HG03558 (cell line): ENCODE measurements around the gene OSTC.

Experiments used
- ATAC-seq: cut with Tn5 transposase; IDR thresholded peaks from one replicate; pipeline ENCODE4 v1.9.1; 2021; ENCODE audit warnings: moderate number of reproducible peaks; ENCODE audit not compliant: unreplicated experiment; ENCODE audit errors: extremely low read depth

The OSTC gene

DNA sequence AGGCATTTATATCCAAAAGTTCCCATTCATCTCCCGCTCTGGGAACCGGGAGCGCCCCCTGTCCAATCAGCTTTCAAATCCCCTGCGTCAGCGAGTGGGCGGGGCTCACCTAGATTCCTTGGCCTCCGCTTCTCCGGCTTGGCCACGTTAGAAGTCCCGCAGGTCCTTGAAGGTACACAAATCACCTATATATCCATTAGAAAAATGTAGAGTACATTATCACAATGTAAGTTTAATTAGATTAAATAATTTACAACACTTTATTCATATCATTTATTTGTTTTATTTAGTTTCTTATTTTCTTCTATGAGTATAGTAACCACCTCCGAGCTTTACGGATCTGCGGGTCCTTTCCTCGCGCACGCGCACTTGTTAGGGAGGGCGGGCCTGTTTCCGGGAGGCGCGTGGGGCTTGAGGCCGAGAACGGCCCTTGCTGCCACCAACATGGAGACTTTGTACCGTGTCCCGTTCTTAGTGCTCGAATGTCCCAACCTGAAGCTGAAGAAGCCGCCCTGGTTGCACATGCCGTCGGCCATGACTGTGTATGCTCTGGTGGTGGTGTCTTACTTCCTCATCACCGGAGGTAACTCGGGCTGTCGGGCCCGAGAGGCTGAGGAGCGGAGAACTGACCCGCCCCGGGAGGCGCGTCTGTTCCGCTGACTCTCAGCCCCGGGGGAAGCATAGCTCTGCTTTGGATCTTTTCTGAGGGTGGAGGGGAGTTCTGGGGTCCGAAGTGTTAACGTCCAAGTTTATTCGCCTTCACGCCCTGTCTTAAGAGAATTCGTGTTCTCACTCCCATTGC, at the start of gene OSTC:
TSS of gene OSTC (plus strand) at position 388 of the 802 bp plus-strand sequence. CDS start at position 445, 57 bp downstream.
- ATAC-seq, result peak; percentile 84

DNA sequence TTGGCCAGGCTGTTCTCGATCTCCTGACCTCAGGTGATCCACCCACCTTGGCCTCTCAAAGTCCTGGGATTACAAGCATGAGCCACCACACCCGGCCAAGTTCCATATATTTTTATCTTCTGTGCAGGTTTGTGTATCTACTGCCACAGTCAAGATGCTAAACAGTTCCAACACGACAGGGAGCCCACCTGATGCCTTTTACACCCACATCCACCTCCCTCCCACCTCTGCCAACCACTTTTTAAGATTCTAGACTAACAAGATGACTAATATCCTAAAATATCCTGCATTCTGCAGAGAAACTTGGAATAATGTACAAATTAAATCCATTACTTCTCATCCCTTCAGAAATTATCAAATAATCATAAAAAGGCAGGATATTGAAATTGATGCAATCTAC, 49.3 kb upstream of the OSTC start:
- no peak for ATAC-seq

DNA sequence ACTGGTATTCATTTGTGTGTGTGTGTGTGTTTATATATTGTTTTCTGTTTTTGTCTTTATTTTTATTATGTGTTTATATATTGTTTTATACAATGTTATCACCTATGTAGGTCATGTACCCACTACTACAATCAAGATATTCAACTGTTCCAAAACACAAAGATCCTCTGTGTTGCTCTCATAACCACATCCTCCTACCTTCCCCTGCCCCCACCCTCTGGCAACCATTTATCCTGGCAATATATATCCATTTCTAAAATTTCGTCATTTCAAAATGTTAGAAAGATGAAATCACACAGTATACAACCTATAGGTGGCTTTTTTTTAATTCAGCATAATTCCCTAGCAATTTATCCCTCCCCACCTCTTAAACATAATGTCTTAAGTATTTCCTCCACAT, 48.9 kb upstream of the OSTC start:
- no peak for ATAC-seq

DNA sequence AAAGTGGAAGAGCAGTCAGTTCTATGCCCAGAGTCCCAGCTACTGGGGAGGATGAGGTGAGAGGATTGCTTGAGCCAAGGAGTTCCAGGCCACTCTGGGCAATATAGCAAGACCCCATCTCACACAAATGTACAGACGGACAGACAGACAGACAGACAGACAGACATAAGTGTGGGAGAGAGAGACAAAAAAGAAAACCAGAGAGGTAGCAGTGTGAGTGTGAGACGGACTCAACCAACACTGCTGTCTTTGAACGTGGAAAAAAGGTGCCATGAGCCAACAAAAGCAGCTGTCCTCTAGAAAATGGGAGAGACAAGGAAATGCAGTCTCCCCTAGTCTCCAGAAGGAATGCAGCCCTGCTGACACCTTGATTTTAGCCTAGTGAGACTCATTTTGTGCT, 48.2 kb upstream of the OSTC start:
- no peak for ATAC-seq

DNA sequence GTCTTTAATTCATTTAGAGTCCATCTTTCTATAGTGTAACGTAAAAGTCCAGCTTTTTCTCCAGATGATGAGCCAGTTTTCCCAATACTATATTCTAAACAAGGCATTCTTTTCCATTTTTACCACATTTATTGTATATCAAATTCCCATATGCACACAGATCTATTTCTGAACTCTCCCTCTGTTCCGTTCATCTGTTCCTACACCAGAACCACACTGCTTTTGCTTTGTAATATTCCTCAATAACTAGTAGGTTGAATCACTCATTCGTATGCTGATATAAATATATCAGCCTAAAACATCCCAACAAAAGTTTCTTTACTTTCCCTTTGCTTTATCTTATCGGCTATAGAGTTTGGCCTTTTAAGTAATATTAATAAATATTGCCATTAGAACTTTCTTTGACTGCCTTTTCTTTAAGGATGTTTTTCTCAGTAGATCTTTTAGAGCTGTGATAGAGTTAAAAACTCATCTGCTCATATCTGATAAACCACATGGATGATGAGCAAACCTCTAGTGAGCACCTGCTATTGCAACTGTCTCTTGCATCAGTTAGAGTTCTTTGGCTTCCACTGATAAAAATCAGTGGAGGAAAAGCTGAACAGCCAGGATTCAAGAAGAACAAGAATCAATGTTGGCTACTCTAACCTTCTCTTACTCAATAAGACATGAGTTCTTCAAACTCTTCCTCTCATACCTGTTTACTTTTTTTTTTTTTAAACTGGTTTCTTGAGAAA, 43.2 kb upstream of the OSTC start:
- no peak for ATAC-seq

DNA sequence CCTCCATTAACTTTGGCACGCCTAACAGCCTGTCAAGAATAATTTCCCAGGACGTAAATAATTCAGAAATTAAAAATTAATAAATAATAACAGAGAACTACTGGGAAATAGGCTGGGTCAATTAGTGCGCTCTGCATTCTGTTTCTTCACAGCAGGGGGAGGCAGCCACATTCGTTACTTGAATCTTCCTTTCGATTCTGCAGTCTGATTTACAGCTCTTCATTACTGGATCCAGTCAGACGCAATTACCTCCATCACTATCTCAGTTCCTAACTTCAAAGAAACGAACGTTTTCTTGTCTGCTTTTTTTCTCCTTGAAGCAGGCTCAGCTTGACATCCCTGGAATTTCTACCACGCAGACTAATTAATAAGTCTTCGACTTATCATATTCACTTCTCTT, 39.0 kb upstream of the OSTC start:
- no peak for ATAC-seq

DNA sequence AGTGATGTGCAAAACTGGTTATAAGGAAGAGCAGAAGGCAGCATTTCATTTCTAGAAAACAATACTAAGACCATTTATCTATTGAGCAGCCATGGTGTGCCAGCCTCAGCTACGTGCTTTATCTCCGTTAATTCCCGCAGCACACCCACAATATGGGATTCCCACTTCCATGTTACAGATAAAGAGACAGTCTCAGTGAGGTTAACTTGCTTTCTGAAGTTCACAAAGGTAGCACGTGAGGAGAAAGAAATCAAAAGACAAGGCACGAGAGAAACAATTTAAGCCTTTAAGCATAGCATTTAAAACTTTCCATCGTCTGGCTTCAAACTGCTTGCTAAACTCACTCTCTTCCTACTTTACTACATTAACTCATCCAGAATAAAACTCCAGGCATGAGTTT, 38.0 kb upstream of the OSTC start:
- ATAC-seq, result no peak

DNA sequence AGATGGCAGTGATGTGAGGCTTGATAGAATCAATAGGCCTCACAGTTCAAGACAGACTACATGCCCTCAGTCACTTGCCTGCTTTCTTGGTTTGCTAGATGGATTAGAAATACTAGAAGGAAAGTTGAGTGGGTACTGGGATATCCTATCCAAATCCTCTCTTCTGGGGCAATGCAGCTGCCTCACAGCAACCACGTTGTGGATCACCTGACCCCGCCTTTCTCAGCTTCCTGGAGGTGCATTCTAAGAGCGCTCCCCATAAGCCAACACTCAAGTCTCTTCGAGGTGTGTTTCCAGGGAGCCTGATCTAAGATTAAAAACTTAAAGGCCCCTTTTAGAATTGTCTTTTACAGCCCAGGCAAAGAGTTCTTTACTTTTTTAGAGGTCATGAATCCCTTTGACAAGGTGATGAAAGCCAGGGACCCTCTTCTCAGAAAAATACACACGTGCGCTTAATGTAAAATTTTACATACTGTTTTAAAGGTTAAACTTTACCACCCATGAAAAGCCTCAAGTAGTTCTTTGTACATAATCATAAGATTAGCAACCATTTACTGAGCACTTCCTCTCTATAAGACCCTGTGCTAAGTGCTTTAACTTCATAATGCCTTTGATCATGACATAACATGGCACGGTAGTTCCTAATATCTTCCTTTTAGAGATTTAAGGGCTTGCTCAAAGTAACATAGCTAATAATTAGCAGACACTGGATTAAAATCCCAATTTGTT, 30.9 kb upstream of the OSTC start:
- ATAC-seq, result no peak

DNA sequence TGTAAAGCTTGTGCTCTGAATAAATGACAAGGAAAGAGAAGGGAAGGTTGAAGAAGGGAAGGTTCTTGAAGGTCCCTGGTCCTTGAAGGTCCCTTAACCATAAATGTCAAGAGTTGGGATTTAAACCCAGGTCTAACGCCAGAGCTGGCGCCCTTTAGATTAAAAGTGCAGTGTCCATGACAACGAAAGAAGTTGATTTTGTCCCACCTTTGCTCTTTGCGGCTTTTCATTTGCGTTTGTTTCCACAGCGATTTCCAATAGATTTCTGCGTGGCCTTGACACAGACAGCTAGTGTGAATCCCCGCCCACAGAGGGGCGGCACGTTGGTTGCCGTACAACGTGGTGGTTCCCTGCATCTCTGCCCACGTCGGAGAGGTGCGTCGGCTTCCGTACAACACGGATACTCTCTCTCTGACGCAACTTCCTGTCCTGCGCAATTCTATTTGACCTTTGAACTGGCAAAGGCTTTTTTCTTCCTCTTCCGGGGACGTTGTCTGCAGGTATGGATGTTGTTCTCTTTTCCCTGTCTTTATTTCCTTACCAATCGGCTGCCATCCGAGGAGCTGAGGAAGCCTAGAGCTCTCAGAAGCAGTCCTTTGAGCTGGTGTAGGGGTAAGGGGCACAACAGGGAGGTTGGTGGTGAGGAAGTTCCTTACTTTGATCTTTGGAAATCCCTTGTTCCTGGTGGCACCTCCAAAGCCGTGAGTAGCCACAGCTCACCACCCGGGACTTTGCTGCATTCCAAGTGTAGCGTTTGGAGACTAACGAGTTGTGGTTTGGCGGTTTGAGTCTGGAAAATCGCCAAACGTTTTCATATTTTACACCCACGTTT, 30.1 kb upstream of the OSTC start, which contains the start of gene RPL34:
TSS of gene RPL34 (plus strand) at position 476 of the 832 bp plus-strand sequence. CDS start 1,384 bp downstream, outside the sequence.
- peak; percentile 100 for ATAC-seq

DNA sequence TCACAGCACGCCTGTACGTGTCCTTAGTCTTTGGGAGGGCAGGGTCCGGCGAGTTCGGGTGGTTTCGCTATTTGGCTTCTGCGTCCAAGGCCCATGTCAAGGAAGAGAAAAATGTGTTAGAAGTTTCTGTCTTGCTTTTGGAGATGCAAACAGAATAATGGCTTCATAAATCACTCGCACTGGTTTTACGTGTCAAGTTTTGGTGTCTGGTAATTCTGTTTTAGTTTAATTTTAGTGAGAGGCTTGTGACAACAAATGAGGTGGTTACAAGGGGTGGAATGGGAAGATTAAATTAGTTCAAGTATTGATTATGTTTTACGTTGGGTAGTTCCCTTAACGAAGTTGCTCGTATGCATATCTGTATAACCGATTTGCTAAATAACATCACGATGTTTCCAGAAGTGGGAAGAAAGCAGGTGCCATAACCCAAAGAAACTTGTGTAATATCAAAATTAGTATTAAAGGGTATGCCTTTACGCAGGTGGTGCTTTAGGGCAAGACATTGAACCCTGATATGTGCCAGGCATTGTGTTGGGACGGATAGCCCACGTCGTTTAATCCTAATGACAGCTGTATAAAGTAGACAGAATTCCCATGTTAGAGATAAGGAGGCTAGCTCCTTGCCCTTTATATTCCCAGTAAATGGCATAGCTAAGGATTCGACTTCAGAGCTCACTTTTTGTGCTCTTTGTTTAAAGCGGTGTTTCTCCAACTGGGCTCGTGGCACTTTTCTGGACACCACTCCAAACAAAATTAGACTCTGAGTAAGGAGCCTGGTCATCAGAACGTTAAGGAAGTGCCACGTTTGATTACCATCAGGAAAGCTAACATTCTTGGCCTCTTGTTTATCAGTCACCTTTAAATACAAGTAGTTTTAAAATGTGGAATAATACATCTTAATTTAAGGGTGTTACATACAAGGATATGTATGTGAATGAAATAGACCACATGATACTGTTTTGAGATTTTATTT, 29.2 kb upstream of the OSTC start:
- no peak for ATAC-seq

DNA sequence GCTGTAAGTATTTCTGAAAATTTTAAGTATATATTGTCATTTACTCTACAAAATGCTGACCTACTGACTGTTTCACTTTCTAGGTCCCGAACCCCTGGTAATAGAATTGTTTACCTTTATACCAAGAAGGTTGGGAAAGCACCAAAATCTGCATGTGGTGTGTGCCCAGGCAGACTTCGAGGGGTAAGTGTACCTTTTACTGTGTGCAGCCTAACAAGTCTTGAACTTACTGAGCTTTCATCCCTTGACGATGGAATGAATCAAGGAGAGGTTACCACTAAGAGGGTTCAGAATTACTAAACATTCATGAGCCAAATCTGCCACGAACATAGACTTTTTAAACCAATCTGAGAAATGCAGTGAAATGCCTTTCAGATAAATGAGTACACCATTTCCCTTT, 28.4 kb upstream of the OSTC start:
- ATAC-seq, result no peak

DNA sequence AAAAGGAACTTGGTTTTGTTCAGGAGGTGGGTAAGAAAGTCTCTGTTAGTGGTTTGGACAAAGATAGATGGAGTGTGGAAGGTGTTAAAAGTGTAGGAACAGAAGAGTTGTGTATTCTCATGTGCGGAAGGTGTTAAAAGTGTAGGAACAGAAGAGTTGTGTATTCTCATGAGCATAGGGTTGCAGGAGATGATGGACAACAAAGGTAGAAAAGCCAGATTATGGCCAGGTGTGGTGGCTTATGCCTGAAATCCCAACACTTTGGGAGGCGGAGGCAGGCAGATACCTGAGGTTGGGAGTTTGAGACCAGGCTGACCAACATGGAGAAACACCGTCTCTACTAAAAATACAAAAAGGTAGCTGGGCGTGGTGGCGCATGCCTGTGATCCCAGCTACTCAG, 27.6 kb upstream of the OSTC start:
- no peak for ATAC-seq

DNA sequence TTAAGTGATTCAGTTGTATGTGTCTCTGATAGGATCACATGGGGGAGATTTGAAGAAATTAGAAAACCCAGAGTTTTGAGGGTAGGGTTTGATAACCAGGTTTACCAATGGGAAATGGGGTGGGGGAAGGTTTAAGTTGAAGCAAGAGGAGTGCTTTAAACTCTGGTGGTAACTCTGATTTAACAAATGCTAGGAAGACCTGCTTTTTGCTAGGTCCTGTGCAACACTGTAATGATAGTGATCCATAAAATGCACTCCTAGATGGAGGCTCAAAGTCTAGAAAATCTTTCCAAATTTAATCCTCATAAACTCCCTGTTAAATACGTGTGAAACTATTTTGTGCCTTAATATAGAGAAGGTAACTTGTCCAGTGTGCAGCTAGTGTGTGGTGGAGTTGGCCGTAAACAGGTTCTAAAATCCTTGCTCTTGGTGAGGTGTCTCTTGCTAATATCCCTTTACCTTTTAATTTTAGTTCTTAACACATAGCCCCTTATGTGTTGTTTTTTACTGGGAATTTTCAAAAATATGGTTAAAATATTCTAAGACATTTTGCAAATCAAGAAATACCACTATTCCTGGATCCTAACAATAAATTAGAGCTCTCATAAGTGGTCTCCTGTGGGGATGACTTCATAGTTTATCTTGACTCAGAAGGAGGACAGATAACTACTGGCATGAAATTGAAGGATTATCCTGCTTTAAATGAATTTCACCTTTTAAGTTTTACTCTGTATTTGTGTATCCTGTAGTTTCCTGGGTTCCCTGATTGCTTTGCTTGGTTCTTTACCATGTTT, 25.9 kb upstream of the OSTC start:
- no peak for ATAC-seq

DNA sequence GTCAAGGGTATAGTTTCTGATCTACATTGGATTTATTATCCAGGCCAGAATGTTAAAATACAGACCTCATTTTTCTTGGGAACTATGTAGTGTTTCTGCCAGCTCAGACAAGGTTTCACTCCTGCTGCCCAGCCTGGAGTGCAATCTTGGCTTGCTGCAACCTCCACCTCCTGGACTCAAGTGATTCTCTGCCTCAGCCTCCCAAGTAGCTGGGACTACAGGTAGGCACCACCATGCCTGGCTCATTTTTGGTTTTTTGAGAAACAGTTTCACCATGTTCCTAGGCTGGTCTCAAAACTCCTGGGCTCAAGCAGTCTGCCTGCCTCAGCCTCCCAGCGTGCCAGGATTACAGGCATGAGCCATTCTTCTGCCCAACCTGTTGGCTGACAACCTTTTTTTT, 24.3 kb upstream of the OSTC start:
- ATAC-seq, result no peak

DNA sequence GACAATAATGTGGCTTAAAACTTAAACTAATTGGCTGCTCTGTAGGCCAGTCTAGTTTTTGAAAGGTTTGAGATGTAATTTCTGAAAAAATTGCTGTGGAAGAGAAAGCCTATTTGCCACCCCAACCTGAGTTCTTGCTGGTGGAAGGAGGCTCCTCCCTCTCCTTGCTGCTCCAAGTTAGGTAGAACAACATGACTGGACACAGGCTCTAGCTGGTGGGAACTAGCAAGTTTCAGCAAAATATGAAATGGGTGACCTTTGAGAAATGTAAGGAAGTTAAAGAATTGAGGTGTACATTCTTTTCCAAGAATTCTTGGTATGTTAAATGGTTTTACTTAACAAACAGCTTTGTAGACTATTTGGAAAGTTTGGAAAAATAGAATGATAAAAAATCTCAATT, 22.0 kb upstream of the OSTC start:
- ATAC-seq, result no peak

DNA sequence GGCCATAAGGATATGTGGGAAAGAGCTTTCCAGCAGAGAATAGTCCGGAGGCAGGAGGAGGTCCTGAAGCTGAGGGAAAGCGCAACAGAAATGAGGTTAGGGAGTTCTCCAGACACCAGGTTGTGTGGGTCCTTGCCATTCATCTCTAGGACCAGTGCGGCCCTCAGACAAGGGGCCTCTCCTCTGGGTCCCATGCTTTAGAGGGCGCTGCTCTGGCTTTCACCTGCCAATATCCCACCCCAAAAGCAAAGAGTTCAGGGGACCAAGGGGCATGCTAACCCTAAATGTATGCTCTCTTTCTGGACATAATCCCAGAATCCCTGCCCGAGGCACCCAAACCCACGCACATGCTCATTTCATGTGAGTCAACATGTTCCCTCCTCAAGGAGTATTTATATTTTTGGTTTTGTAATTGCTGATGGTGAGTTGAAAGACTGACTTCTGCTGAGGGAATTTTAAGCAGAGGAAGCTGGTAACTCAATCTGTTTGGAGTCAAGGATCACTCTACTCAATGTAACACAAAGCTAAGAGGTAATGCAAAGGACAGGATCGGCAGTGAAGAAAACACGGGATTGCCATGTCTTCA, 15.2 kb upstream of the OSTC start:
- ATAC-seq, result no peak

DNA sequence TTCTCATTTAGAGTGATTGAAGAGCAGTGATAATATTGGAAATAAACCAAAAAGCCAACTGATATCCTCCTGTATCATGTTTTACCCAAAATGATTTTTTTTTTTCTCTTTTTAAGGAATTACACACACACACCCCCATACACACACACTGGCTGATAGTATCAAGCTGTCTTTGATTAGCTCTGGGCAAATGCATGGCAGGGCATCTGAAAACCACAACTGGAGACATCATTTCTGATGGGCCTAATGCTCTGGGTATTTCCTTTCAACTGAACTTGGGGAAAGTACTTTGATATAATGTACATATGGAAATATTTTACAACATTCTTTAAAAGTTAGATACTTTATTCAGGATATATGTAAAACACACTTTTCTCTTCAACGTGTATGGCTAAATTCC, 14.2 kb upstream of the OSTC start:
- no peak for ATAC-seq

DNA sequence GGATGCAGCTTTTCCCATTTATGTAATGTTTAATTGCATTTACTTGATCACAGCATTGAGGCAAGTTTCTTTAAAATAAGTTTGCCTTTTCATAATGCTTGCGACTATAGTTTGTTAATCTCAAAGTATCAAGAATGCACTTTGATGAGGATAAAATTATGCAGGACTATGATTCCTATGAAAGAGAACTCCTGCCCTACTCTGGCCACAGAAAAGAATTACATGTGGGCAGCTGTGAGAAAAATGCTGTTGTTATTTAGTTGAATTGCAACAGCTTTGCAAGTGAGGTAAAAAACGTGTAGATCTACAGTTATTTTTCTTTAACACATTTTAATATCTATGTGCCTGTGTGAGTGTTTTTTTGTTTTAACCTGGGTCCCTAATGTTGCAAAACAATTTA, 12.5 kb upstream of the OSTC start:
- no peak for ATAC-seq
